ENCODE data around the gene CFAP92.
"Not testable (repeated sequence)": the region's sequence is repeated elsewhere in the genome, so short reads cannot be mapped to it uniquely, and the experiment has no call there.

Gene CFAP92

GRCh38 chr3:128882719-128883118, 111.2 kb downstream of the CFAP92 start:
- DNase-seq, result no peak

- no peak for DNase-seq
Measured at GRCh38 chr3:128881576-128881975, 112.3 kb downstream of the CFAP92 start.

GRCh38 chr3:128880455-128880854, 113.4 kb downstream of the CFAP92 start:
- DNase-seq, result not testable (repeated sequence)

- no peak for DNase-seq
Measured at GRCh38 chr3:128879991-128880390, 113.9 kb downstream of the CFAP92 start.

- DNase-seq, result peak; percentile 98
Measured at GRCh38 chr3:128879125-128879969, 114.5 kb downstream of the CFAP92 start, which contains the start of gene ACAD9. ACAD9 (plus strand) TSS chr3:128879620; CDS start chr3:128879692, 72 bp downstream.

GRCh38 chr3:128878556-128879124, 115.2 kb downstream of the CFAP92 start:
- DNase-seq, result no peak

GRCh38 chr3:128878011-128878457, 115.8 kb downstream of the CFAP92 start:
- no peak for DNase-seq

GRCh38 chr3:128875556-128876120, 118.2 kb downstream of the CFAP92 start:
- DNase-seq, result peak; percentile 86

GRCh38 chr3:128874481-128875180, 119.2 kb downstream of the CFAP92 start:
- DNase-seq, result no peak

GRCh38 chr3:128873244-128874022, 120.4 kb downstream of the CFAP92 start:
- no peak for DNase-seq

- DNase-seq, result no peak
Measured at GRCh38 chr3:128872744-128873143, 121.1 kb downstream of the CFAP92 start.

GRCh38 chr3:128872282-128872681, 121.6 kb downstream of the CFAP92 start:
- peak; percentile 59 for DNase-seq

- DNase-seq, result no peak
Measured at GRCh38 chr3:128870347-128870746, 123.5 kb downstream of the CFAP92 start.

GRCh38 chr3:128867200-128868125, 126.4 kb downstream of the CFAP92 start:
- no peak for DNase-seq

- peak; percentile 63 for DNase-seq
Measured at GRCh38 chr3:128864849-128865804, 128.7 kb downstream of the CFAP92 start.

- DNase-seq, result no peak
Measured at GRCh38 chr3:128864351-128864811, 129.5 kb downstream of the CFAP92 start.

GRCh38 chr3:128863560-128863959, 130.3 kb downstream of the CFAP92 start:
- no peak for DNase-seq

GRCh38 chr3:128861491-128861890, 132.4 kb downstream of the CFAP92 start:
- DNase-seq, result no peak
